HCT116 (cell line): ENCODE results near the gene SH3PXD2A. TPM values are rescaled to one million over a fixed set of nuclear protein-coding genes. Genes with fewer than 3 reads are reported as not detected.

Source experiments
- ATAC-seq: fragments of 200-7000 bp; cut with Tn5 transposase; 2 replicates; pipeline ENCODE4 v1.9.1; 2020; ENCODE audit warnings: mild to moderate bottlenecking, moderate library complexity
- BruUV-seq: library from RNA; stranded (reverse); fragments of 400-500 nt; replicated peaks from 2 replicates; lab custom pipeline; 2021; lab: Mats Ljungman, UMichigan
- CTCF ChIA-PET: fragments of 300-600 bp; sonication (Branson Sonifier 250); formaldehyde crosslinking; loops from one replicate; lab custom pipeline; 2021; ENCODE audit warnings: antibody characterized with exemption; lab: Charles Lee
- POLR2A ChIA-PET: fragments of 300-600, 350-600 bp; sonication (Branson Sonifier 250); formaldehyde crosslinking; loops from one replicate; lab custom pipeline; 2021; ENCODE audit warnings: antibody characterized with exemption; lab: Charles Lee
- RAD21 ChIA-PET, 2 experiments: fragments of 300-600 bp; sonication (Branson Sonifier 250); formaldehyde crosslinking; loops; one replicate each; lab custom pipeline; 2023; ENCODE audit warnings: low total read pairs in 2 of 2; ENCODE audit not compliant: uncharacterized antibody in 2 of 2, unreplicated experiment in 2 of 2, low non-redundant PET in 1 of 2; lab: Charles Lee
- DNase-seq: peaks from one replicate; pipeline ENCODE4 v3.0.0-alpha.2; 2010; ENCODE audit warnings: low read depth, low spot score
- H2AFZ ChIP-seq: fragments of 200-600 bp; shearing (Covaris generic), sonication (generic); 2 replicates; pipeline ENCODE4 v1.6.1; 2017; ENCODE audit warnings: low read depth, mixed run types, mixed read lengths, antibody characterized with exemption, low read length; ENCODE audit not compliant: poor library complexity, severe bottlenecking
- H3K27ac ChIP-seq: 2 replicates; pipeline ENCODE4 v1.5.1; 2012; ENCODE audit warnings: low read depth, low read length
- H3K27me3 ChIP-seq: fragments of 200-600 bp; sonication (generic); 2 replicates; pipeline ENCODE4 v1.6.1; 2016; ENCODE audit warnings: mixed run types, low read length, mixed read lengths; ENCODE audit not compliant: insufficient read depth
- H3K36me3 ChIP-seq, 2 experiments: fragments of 200-500 bp in 1 of 2; fragments of 200-600 bp in 1 of 2; sonication (Bioruptor generic) in 1 of 2; sonication (generic) in 1 of 2; 2 replicates each; pipeline versions ENCODE4 v1.5.1 to v1.6.1; 2014 to 2016; ENCODE audit warnings: low read length in 2 of 2, inconsistent platforms in 1 of 2, mixed read lengths in 1 of 2, mixed run types in 1 of 2; ENCODE audit not compliant: insufficient read depth in 2 of 2, control insufficient read depth in 1 of 2
- H3K4me1 ChIP-seq, 2 experiments: fragments of 200-600 bp in 1 of 2; sonication (generic) in 1 of 2; 2 replicates each; pipeline versions ENCODE4 v1.5.1 to v1.6.1; 2012 to 2017; ENCODE audit warnings: low read length in 2 of 2, inconsistent platforms in 1 of 2, mild to moderate bottlenecking in 1 of 2, mixed read lengths in 1 of 2, mixed run types in 1 of 2, moderate library complexity in 1 of 2; ENCODE audit not compliant: insufficient read depth in 2 of 2, control insufficient read depth in 1 of 2
- H3K4me2 ChIP-seq: fragments of 200-600 bp; sonication (generic); 2 replicates; pipeline ENCODE4 v1.6.1; 2017; ENCODE audit warnings: mixed run types, low read length, mixed read lengths
- H3K4me3 ChIP-seq, 2 experiments: fragments of 200-600 bp in 1 of 2; sonication (generic) in 1 of 2; replicated peaks in 1 of 2; 2 replicates each; pipeline ENCODE4 v1.5.1; 2011 to 2016; ENCODE audit warnings: low read length in 2 of 2, control low read depth in 1 of 2, low read depth in 1 of 2, mild to moderate bottlenecking in 1 of 2, mixed read lengths in 1 of 2, mixed run types in 1 of 2
- H3K79me2 ChIP-seq: fragments of 200-600 bp; sonication (generic); 2 replicates; pipeline ENCODE4 v1.6.1; 2017; ENCODE audit warnings: mild to moderate bottlenecking, mixed run types, low read length, moderate library complexity, mixed read lengths; ENCODE audit not compliant: insufficient read depth
- H3K9ac ChIP-seq: fragments of 200-600 bp; sonication (generic); 2 replicates; pipeline ENCODE4 v1.6.1; 2016; ENCODE audit warnings: low read length, mixed read lengths
- H3K9me2 ChIP-seq: fragments of 200-600 bp; sonication (generic), shearing (Covaris generic); 2 replicates; pipeline ENCODE4 v1.6.1; 2017; ENCODE audit warnings: mixed run types, mild to moderate bottlenecking, moderate library complexity; ENCODE audit not compliant: insufficient read depth
- H3K9me3 ChIP-seq, 2 experiments: fragments of 200-500 bp in 1 of 2; fragments of 200-600 bp in 1 of 2; sonication (Bioruptor generic) in 1 of 2; sonication (generic) in 1 of 2; 2 replicates each; pipeline ENCODE4 v1.6.1; 2014 to 2017; ENCODE audit warnings: low read length in 2 of 2, mixed read lengths in 2 of 2, inconsistent platforms in 1 of 2, low read depth in 1 of 2, mild to moderate bottlenecking in 1 of 2, mixed run types in 1 of 2, moderate library complexity in 1 of 2; ENCODE audit not compliant: control insufficient read depth in 1 of 2, insufficient read depth in 1 of 2
- H4K20me1 ChIP-seq: fragments of 200-600 bp; sonication (generic), shearing (Covaris generic); 2 replicates; pipeline ENCODE4 v1.6.1; 2017; ENCODE audit warnings: mixed run types, mild to moderate bottlenecking, moderate library complexity; ENCODE audit not compliant: insufficient read depth
- EZH2 ChIP-seq: fragments of 200-600 bp; sonication (generic); IDR thresholded peaks from 2 replicates; pipeline ENCODE4 v1.6.1; 2017; ENCODE audit warnings: antibody characterized with exemption, mixed run types
- FOSL1 ChIP-seq: IDR thresholded peaks from 2 replicates; pipeline ENCODE4 v1.6.1; 2012; ENCODE audit warnings: low read depth
- JUND ChIP-seq: IDR thresholded peaks from 2 replicates; pipeline ENCODE4 v1.6.1; 2012
- MAX ChIP-seq: IDR thresholded peaks from 2 replicates; pipeline ENCODE4 v1.6.1; 2012
- POLR2A ChIP-seq: IDR thresholded peaks from 2 replicates; pipeline ENCODE4 v1.7.0; 2011; ENCODE audit warnings: borderline replicate concordance; ENCODE audit not compliant: insufficient read depth, insufficient read length; ENCODE audit errors: extremely low read depth
- POLR2AphosphoS5 ChIP-seq: IDR thresholded peaks from 2 replicates; pipeline ENCODE4 v1.6.1; 2011; ENCODE audit warnings: mild to moderate bottlenecking, low read depth, low read length, moderate library complexity
- RAD21 ChIP-seq: IDR thresholded peaks from 2 replicates; pipeline ENCODE4 v1.6.1; 2012; ENCODE audit warnings: low read depth, mild to moderate bottlenecking
- SIN3A ChIP-seq: IDR thresholded peaks from 2 replicates; pipeline ENCODE4 v1.6.1; 2012; ENCODE audit warnings: low read depth
- SP1 ChIP-seq: IDR thresholded peaks from 2 replicates; pipeline ENCODE4 v1.6.1; 2012; ENCODE audit warnings: low read depth
- YY1 ChIP-seq: IDR thresholded peaks from 2 replicates; pipeline ENCODE4 v1.6.1; 2011; ENCODE audit warnings: low read length, low read depth, moderate library complexity, mild to moderate bottlenecking; ENCODE audit not compliant: insufficient replicate concordance; ENCODE audit errors: extremely low read depth
- intact Hi-C: fragments of 100-400 bp; cut with micrococcal nuclease; formaldehyde crosslinking; loops from 2 replicates; pipeline ENCODE4 v1.10.0; 2022
- total RNA-seq: library from RNA; stranded (reverse); gene quantifications from one replicate; pipeline ENCODE4 v1.2.1, GENCODE V29; 2021; ENCODE audit not compliant: unreplicated experiment
- TF ChIP-seq, protein P1 (sequence below): IDR thresholded peaks from 2 replicates; pipeline ENCODE4 v1.6.1; 2011; ENCODE audit warnings: mild to moderate bottlenecking, low read length, moderate library complexity; ENCODE audit not compliant: insufficient replicate concordance; ENCODE audit errors: extremely low read depth

SH3PXD2A gene
- total RNA-seq, 1 experiment from 2014 or later = 8.7 TPM

DNA sequence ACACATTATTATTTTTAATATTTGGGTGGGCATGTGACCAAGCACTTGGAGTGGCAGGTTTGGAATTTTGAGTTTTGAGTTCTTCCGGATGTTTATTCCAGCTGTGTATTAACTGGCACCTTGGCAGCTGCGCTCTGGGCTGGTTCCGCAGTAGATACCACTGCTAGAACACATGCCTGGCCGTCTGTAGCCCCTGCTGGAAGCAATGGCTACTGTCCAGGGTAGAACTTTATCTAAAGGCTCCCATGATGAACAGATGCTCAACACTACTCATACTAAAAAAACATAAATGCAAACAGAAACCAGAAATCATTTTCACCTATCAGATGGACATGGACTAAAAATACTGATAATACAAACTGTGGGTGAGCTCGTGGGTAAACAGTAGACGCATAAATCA, 19.4 kb upstream of the SH3PXD2A start (continued):
- no peak for TF ChIP-seq YY1
- TF ChIP-seq POLR2AphosphoS5 = no peak

- Histone ChIP-seq H3K79me2 (no peaks in the 10 kb centered on the region), H3K4me2 (peak overlapping the region; percentile 34), H3K4me1 (peaks cover 12 to 25% of the 10 kb centered on the region in 2 experiments), H3K27ac (no peak overlapping the region), H3K9me3 (no peaks in the 10 kb centered on the region), H3K36me3 (no peaks in the 10 kb centered on the region; a peak in 1 of 4 replicates), H3K9me2 (no peaks in the 10 kb centered on the region), H4K20me1 (no peaks in the 10 kb centered on the region), H3K4me3 (no peak overlapping the region), H3K27me3 (no peaks in the 10 kb centered on the region), H3K9ac (no peak overlapping the region), H2AFZ (no peak overlapping the region)
- BruUV-seq = no TSS peak
- intact Hi-C loops = no loop called here
- TF ChIP-seq SP1 (0 out of 2 replicates have a peak, but pooled peaks have one; percentile 43), POLR2AphosphoS5 (no peak), SIN3A (peak; percentile 38; the same call in 1 of the 2 replicates), POLR2A (no peak), JUND (peak; percentile 49; the same call in 1 of the 2 replicates)
- CTCF ChIA-PET = interaction anchor here (0.9 to 1.5 kb wide), 2 partner anchors 11 to 16 kb away, joined by 3 to 4 read pairs; no protein-coding TSS in a partner anchor
- no peak for DNase-seq
- ATAC-seq = peak; percentile 77
- POLR2A ChIA-PET = no interaction called here
- RAD21 ChIA-PET = no interaction called here
Measured at GRCh38 chr10:103872137-103872931, 17.0 kb upstream of the SH3PXD2A start.

DNA sequence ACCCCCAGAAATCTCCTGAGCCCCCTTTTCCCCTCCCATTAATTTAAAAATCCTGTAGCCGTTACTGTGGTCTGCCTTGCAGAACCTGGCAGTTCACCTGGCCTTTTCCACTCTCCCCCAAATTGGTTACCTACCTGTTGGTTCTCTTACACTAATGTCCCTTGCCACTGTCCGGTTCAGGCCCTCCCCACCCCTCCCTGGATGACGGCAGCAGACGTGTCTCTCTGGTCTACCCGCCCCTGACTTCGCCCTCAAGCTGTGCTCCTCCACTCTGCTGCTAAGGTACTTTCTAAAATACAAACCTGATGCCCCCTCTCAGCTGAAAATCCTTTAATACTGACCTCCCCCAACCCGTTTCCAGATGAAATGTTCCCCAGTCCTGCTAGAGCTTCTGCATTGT, 15.6 kb upstream of the SH3PXD2A start:
- no peak for DNase-seq
- H3K9me3 ChIP-seq = peaks cover 0 to 6% of the 10 kb centered on the region in 2 experiments; a peak in 1 of 4 replicates
- H2AFZ ChIP-seq = no peak overlapping the region
- BruUV-seq = no TSS peak
- H3K36me3 ChIP-seq = no peaks in the 10 kb centered on the region
- H3K9ac ChIP-seq = no peak overlapping the region
- CTCF ChIA-PET = no interaction called here
- intact Hi-C loops = no loop called here
- no peak for ATAC-seq
- no peaks in the 10 kb centered on the region for H3K9me2 ChIP-seq
- TF ChIP-seq EZH2 = no peak
- no peak for TF ChIP-seq RAD21
- TF ChIP-seq FOSL1 = no peak
- TF ChIP-seq, protein P1, sequence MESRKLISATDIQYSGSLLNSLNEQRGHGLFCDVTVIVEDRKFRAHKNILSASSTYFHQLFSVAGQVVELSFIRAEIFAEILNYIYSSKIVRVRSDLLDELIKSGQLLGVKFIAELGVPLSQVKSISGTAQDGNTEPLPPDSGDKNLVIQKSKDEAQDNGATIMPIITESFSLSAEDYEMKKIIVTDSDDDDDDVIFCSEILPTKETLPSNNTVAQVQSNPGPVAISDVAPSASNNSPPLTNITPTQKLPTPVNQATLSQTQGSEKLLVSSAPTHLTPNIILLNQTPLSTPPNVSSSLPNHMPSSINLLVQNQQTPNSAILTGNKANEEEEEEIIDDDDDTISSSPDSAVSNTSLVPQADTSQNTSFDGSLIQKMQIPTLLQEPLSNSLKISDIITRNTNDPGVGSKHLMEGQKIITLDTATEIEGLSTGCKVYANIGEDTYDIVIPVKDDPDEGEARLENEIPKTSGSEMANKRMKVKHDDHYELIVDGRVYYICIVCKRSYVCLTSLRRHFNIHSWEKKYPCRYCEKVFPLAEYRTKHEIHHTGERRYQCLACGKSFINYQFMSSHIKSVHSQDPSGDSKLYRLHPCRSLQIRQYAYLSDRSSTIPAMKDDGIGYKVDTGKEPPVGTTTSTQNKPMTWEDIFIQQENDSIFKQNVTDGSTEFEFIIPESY = no peak
- TF ChIP-seq SIN3A = no peak
- no peak for TF ChIP-seq MAX
- TF ChIP-seq, all 23 proteins: peak for 0
- ChIA-PET POLR2A (no interaction called here), RAD21 (interaction anchor here in 1 of 2 experiments (0.6 kb wide), 1 partner anchor 160 kb away, joined by 3 read pairs; no protein-coding TSS in a partner anchor)
- Histone ChIP-seq H3K4me3 (no peak overlapping the region), H3K79me2 (no peaks in the 10 kb centered on the region), H4K20me1 (no peaks in the 10 kb centered on the region), H3K27me3 (no peaks in the 10 kb centered on the region), H3K4me2 (peak overlapping the region; percentile 26; the same call in 1 of the 2 replicates), H3K4me1 (peaks cover 12 to 25% of the 10 kb centered on the region in 2 experiments), H3K27ac (no peak overlapping the region)
